ENCODE data around the gene ZMIZ1. TPM values are rescaled to one million over a fixed set of nuclear protein-coding genes. Genes with fewer than 3 reads are reported as not detected.

The ZMIZ1 gene
- total and polyA plus RNA-seq, 7 experiments from 2014 or later = 1.8 to 57.2 (median 14.2) TPM

- peak; percentile 56 for ATAC-seq
- H3K9me3 Mint-ChIP-seq = peaks cover 0 to 1% (median 0%) of the 10 kb centered on the region in 11 donors
- H3K4me3 Mint-ChIP-seq = peak overlapping the region; percentile 71 to 92 (median 78)
- no peaks in the 10 kb centered on the region for H3K27me3 Mint-ChIP-seq
- Histone ChIP-seq H3K4me1 (ENCODE audit: control insufficient read depth in 2 of 2, insufficient read depth in 2 of 2, low read length in 2 of 2) (peaks cover 19 to 25% of the 10 kb centered on the region in 2 donors), H3K9me3 (ENCODE audit: control insufficient read depth in 2 of 3, low read length in 3 of 3) (no peaks in the 10 kb centered on the region), H3K36me3 (ENCODE audit: control insufficient read depth in 2 of 3, insufficient read depth in 3 of 3, low read length in 3 of 3) (peaks cover 10 to 36% (median 12%) of the 10 kb centered on the region in 3 experiments), H3K4me3 (ENCODE audit: low read length) (peak overlapping the region; percentile 72), H3K27ac (ENCODE audit: low read depth, low read length) (peak overlapping the region; percentile 73), H3K27me3 (ENCODE audit: control insufficient read depth in 2 of 2, insufficient read depth in 2 of 2, low read length in 2 of 2) (no peaks in the 10 kb centered on the region)
- peaks cover 8 to 26% (median 13%) of the 10 kb centered on the region in 5 donors for H3K36me3 Mint-ChIP-seq
- POLR2A ChIA-PET = interaction anchor here (0.6 to 3.6 kb wide), 8 partner anchors 10 to 98 kb away, joined by 3 to 22 read pairs (median 4); partner anchors contain the start of gene ZCCHC24
- peaks cover 9 to 50% (median 19%) of the 10 kb centered on the region in 7 donors for H3K4me1 Mint-ChIP-seq
- CTCF ChIA-PET = interaction anchor here (0.9 to 1.7 kb wide), 6 partner anchors 9 to 106 kb away, joined by 3 to 7 read pairs (median 4); no protein-coding TSS in a partner anchor
- peak overlapping the region; percentile 76 to 96 (median 86) for H3K27ac Mint-ChIP-seq
- DNase-seq = peak; percentile 29 to 84 (median 56)
- intact Hi-C loops (cut with micrococcal nuclease) = loop anchor here (1.0 to 10.0 kb wide), 17 partner anchors 17 to 1315 kb away; partner anchors contain the start of genes RPS24 (in 2 of the 2), ANXA11 (in 1 of the 2), ZCCHC24 (in 1 of the 2) and ZMIZ1 (in 1 of the 2)
These were observed 279.3 kb downstream of the ZMIZ1 start for GRCh38 chr10:79347894-79348639.

DNA sequence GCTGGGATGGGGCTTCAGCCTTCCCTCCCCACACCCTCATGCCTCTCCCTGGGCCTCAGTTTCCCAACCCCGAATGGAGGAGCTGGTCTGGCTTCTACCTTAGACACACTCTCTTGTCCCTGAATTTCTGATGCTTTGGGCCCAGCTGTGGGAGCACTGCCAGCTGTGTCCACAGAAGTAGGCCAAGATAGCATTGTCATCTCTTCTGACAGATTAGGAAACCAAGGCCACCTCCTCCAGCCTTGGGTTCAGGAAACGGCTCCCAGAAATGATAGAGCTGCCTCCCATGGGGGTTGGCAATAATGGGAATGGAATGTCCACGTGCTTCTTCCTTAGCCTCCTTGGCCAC, 279.8 kb downstream of the ZMIZ1 start:
- peaks cover 10 to 41% (median 16%) of the 10 kb centered on the region in 3 experiments for H3K36me3 ChIP-seq (ENCODE audit: control insufficient read depth in 2 of 3, insufficient read depth in 3 of 3, low read length in 3 of 3)
- no peak for ATAC-seq
- peaks cover 13 to 31% (median 19%) of the 10 kb centered on the region in 5 donors for H3K36me3 Mint-ChIP-seq
- peak overlapping the region; percentile 71 to 92 (median 78) for H3K4me3 Mint-ChIP-seq
- H3K9me3 ChIP-seq (ENCODE audit: control insufficient read depth in 2 of 3, low read length in 3 of 3) = no peaks in the 10 kb centered on the region
- peak overlapping the region; percentile 73 for H3K27ac ChIP-seq (ENCODE audit: low read depth, low read length)
- no peaks in the 10 kb centered on the region for H3K27me3 Mint-ChIP-seq
- intact Hi-C loops (cut with micrococcal nuclease) = loop anchor here (1.0 to 10.0 kb wide), 9 partner anchors 26 to 1315 kb away; partner anchors contain the start of genes ANXA11 (in 1 of the 2), RPS24 (in 1 of the 2) and ZMIZ1 (in 1 of the 2)
- H3K4me1 Mint-ChIP-seq = peaks cover 9 to 53% (median 23%) of the 10 kb centered on the region in 7 donors
- peaks cover 0 to 1% (median 0%) of the 10 kb centered on the region in 11 donors for H3K9me3 Mint-ChIP-seq
- no peak for DNase-seq
- peaks cover 15 to 25% of the 10 kb centered on the region in 2 donors for H3K4me1 ChIP-seq (ENCODE audit: control insufficient read depth in 2 of 2, insufficient read depth in 2 of 2, low read length in 2 of 2)
- H3K4me3 ChIP-seq (ENCODE audit: low read length) = peak overlapping the region; percentile 72
- ChIA-PET CTCF (interaction anchor here (1.2 to 1.7 kb wide), 3 partner anchors 9 to 54 kb away, joined by 3 to 7 read pairs (median 4); no protein-coding TSS in a partner anchor), POLR2A (interaction anchor here (0.6 to 3.6 kb wide), 5 partner anchors 10 to 33 kb away, joined by 3 to 22 read pairs (median 4); no protein-coding TSS in a partner anchor)
- H3K27me3 ChIP-seq (ENCODE audit: control insufficient read depth in 2 of 2, insufficient read depth in 2 of 2, low read length in 2 of 2) = no peaks in the 10 kb centered on the region
- H3K27ac Mint-ChIP-seq = peak overlapping the region; percentile 76 to 96 (median 86)

GRCh38 chr10:79349072-79349491, 280.3 kb downstream of the ZMIZ1 start:
- no peaks in the 10 kb centered on the region for H3K9me3 ChIP-seq (ENCODE audit: control insufficient read depth in 2 of 3, low read length in 3 of 3)
- CTCF ChIA-PET = interaction anchor here (1.2 to 1.7 kb wide), 3 partner anchors 8 to 54 kb away, joined by 3 to 7 read pairs (median 4); no protein-coding TSS in a partner anchor
- H3K27me3 ChIP-seq (ENCODE audit: control insufficient read depth in 2 of 2, insufficient read depth in 2 of 2, low read length in 2 of 2) = no peaks in the 10 kb centered on the region
- H3K4me1 Mint-ChIP-seq = peaks cover 9 to 54% (median 25%) of the 10 kb centered on the region in 7 donors
- intact Hi-C loops (cut with micrococcal nuclease) = loop anchor here (5.0 to 10.0 kb wide), 4 partner anchors 282 to 856 kb away; partner anchors contain the start of genes ANXA11 (in 1 of the 2) and ZMIZ1 (in 1 of the 2)
- no peak for ATAC-seq
- H3K36me3 ChIP-seq (ENCODE audit: control insufficient read depth in 2 of 3, insufficient read depth in 3 of 3, low read length in 3 of 3) = peaks cover 10 to 46% (median 16%) of the 10 kb centered on the region in 3 experiments
- peaks cover 15 to 36% (median 24%) of the 10 kb centered on the region in 5 donors for H3K36me3 Mint-ChIP-seq
- peaks cover 0 to 1% (median 0%) of the 10 kb centered on the region in 11 donors for H3K9me3 Mint-ChIP-seq
- POLR2A ChIA-PET = interaction anchor here (0.6 to 3.6 kb wide), 4 partner anchors 9 to 33 kb away, joined by 3 to 22 read pairs (median 5); no protein-coding TSS in a partner anchor
- peak overlapping the region; percentile 76 to 96 (median 86) for H3K27ac Mint-ChIP-seq
- DNase-seq = no peak
- H3K4me3 ChIP-seq (ENCODE audit: low read length) = peak overlapping the region; percentile 72
- no peaks in the 10 kb centered on the region for H3K27me3 Mint-ChIP-seq
- peaks cover 15 to 25% of the 10 kb centered on the region in 2 donors for H3K4me1 ChIP-seq (ENCODE audit: control insufficient read depth in 2 of 2, insufficient read depth in 2 of 2, low read length in 2 of 2)
- H3K4me3 Mint-ChIP-seq = peak overlapping the region; percentile 71 to 92 (median 78)
- peak overlapping the region; percentile 73 for H3K27ac ChIP-seq (ENCODE audit: low read depth, low read length)

- POLR2A ChIA-PET = interaction anchor here (2.1 kb wide), 1 partner anchor 34 kb away, joined by 7 read pairs; no protein-coding TSS in a partner anchor
- CTCF ChIA-PET = no interaction called here
- Histone ChIP-seq H3K4me1 (ENCODE audit: control insufficient read depth in 2 of 2, insufficient read depth in 2 of 2, low read length in 2 of 2) (peaks cover 15 to 25% of the 10 kb centered on the region in 2 donors), H3K4me3 (ENCODE audit: low read length) (no peak overlapping the region), H3K27me3 (ENCODE audit: control insufficient read depth in 2 of 2, insufficient read depth in 2 of 2, low read length in 2 of 2) (no peaks in the 10 kb centered on the region), H3K27ac (ENCODE audit: low read depth, low read length) (no peak overlapping the region), H3K36me3 (ENCODE audit: control insufficient read depth in 2 of 3, insufficient read depth in 3 of 3, low read length in 3 of 3) (peaks cover 10 to 54% (median 16%) of the 10 kb centered on the region in 3 experiments), H3K9me3 (ENCODE audit: control insufficient read depth in 2 of 3, low read length in 3 of 3) (no peaks in the 10 kb centered on the region)
- Mint-ChIP-seq H3K4me1 (peaks cover 9 to 60% (median 27%) of the 10 kb centered on the region in 7 donors), H3K36me3 (peaks cover 20 to 44% (median 32%) of the 10 kb centered on the region in 5 donors), H3K27ac (peak overlapping the region in 7 of 9 donors; percentile 38 to 96 (median 76)), H3K4me3 (peak overlapping the region in 4 of 10 donors; percentile 25 to 92 (median 74)), H3K27me3 (no peaks in the 10 kb centered on the region), H3K9me3 (no peaks in the 10 kb centered on the region)
- ATAC-seq = no peak
- no peak for DNase-seq
- intact Hi-C loops (cut with micrococcal nuclease) = loop anchor here (5.0 to 10.0 kb wide), 4 partner anchors 283 to 855 kb away; partner anchors contain the start of genes ANXA11 (in 1 of the 2) and ZMIZ1 (in 1 of the 2)
These were observed 281.1 kb downstream of the ZMIZ1 start for GRCh38 chr10:79349766-79350406.

- ChIA-PET POLR2A (no interaction called here), CTCF (no interaction called here)
- H3K4me3 ChIP-seq (ENCODE audit: low read length) = no peak overlapping the region
- ATAC-seq (no peak), DNase-seq (no peak)
- Mint-ChIP-seq H3K9me3 (no peaks in the 10 kb centered on the region), H3K36me3 (peaks cover 24 to 51% (median 39%) of the 10 kb centered on the region in 5 donors), H3K4me1 (peaks cover 9 to 60% (median 30%) of the 10 kb centered on the region in 7 donors), H3K27ac (peak overlapping the region in 1 of 9 donors; percentile 76), H3K27me3 (no peaks in the 10 kb centered on the region), H3K4me3 (peak overlapping the region in 1 of 10 donors; percentile 30)
- H3K9me3 ChIP-seq (ENCODE audit: control insufficient read depth in 2 of 3, low read length in 3 of 3) = no peaks in the 10 kb centered on the region
- H3K36me3 ChIP-seq (ENCODE audit: control insufficient read depth in 2 of 3, insufficient read depth in 3 of 3, low read length in 3 of 3) = peaks cover 10 to 61% (median 16%) of the 10 kb centered on the region in 3 experiments
- intact Hi-C loops (cut with micrococcal nuclease) = no loop called here
- H3K27me3 ChIP-seq (ENCODE audit: control insufficient read depth in 2 of 2, insufficient read depth in 2 of 2, low read length in 2 of 2) = no peaks in the 10 kb centered on the region
- H3K27ac ChIP-seq (ENCODE audit: low read depth, low read length) = no peak overlapping the region
- H3K4me1 ChIP-seq (ENCODE audit: control insufficient read depth in 2 of 2, insufficient read depth in 2 of 2, low read length in 2 of 2) = peaks cover 15 to 25% of the 10 kb centered on the region in 2 donors
These were observed 281.8 kb downstream of the ZMIZ1 start for GRCh38 chr10:79350407-79351154.
